ENCODE data around the gene LIPA.

DNA sequence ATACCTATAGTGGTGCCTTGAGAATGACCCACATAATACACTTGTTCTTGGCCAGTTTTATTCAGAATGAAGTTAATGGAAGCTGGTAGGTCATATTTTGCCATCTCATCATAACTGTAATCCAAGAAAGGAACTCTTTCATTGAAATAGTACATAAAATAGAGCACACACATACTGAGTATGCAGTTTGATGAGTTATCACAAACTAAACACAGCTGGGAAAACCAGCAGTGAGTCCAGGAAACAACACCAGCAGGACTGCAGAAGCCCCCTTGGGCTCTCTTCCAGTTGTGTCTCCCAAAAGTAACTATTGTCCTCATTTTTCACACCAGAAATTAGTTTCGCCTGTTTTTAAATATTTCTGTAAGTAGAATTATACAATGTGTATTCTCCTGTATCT, 24.7 kb downstream of the LIPA start:
- TF ChIP-seq, protein P1, sequence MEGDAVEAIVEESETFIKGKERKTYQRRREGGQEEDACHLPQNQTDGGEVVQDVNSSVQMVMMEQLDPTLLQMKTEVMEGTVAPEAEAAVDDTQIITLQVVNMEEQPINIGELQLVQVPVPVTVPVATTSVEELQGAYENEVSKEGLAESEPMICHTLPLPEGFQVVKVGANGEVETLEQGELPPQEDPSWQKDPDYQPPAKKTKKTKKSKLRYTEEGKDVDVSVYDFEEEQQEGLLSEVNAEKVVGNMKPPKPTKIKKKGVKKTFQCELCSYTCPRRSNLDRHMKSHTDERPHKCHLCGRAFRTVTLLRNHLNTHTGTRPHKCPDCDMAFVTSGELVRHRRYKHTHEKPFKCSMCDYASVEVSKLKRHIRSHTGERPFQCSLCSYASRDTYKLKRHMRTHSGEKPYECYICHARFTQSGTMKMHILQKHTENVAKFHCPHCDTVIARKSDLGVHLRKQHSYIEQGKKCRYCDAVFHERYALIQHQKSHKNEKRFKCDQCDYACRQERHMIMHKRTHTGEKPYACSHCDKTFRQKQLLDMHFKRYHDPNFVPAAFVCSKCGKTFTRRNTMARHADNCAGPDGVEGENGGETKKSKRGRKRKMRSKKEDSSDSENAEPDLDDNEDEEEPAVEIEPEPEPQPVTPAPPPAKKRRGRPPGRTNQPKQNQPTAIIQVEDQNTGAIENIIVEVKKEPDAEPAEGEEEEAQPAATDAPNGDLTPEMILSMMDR (optimal IDR thresholded peaks at IDR 0.05 in 1 of 3, IDR thresholded peaks at IDR 0.05 in 1 of 3, conservative IDR thresholded peaks at IDR 0.05 in 1 of 3; ENCODE audit: extremely low read depth in 1 of 3, insufficient read depth in 2 of 3, low read length in 3 of 3), result no peak
- TF ChIP-seq EZH2 (IDR thresholded peaks at IDR 0.05; ENCODE audit: low read length), result no peak
